ENCODE results near the gene ARSG. TPM values are rescaled to one million over a fixed set of nuclear protein-coding genes. Genes with fewer than 3 reads are reported as not detected.

ARSG gene
- total and polyA plus RNA-seq, 9 of the 15 experiments (the other 6 are each of a cell fraction or from before 2014, with no cell fraction given), result 1.0 to 5.6 (median 1.8) TPM

DNA sequence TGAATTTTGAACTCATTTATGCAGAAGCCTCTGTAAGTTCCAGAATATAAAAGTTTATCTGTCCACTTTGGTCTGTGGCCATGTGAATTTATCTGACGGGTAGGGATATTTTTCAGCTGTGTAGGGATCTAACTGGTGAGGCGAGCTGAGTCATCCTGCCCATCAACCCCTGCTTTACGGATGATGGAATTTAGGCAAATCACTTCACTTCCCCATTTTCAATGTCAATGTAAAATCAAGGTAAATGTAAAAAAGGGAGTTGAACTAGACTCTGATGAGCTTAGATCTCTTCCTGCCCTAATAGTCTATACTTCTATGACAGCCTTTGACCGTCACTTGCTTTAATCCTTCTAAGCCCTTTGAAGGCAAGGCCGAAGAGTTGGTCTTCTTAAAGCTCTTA is 2.9 kb upstream of the ARSG start (continued):
- TF ChIP-seq HNRNPH1 (optimal IDR thresholded peaks at IDR 0.05; ENCODE audit: low read depth, low read length), result no peak
- TF ChIP-seq ZNF778 (CRISPR knock-in tag; IDR thresholded peaks at IDR 0.05), result no peak
- no peak for TF ChIP-seq TGIF2 (CRISPR knock-in tag; IDR thresholded peaks at IDR 0.05)
- TF ChIP-seq HDAC1 (IDR thresholded peaks at IDR 0.05), result peak in 1 of 2 experiments; percentile 48; a peak in 1 of 4 replicates
- TF ChIP-seq RBM14 (IDR thresholded peaks at IDR 0.05; ENCODE audit: borderline replicate concordance, insufficient read depth, low read depth, low read length), result no peak
- TF ChIP-seq KDM4B (IDR thresholded peaks at IDR 0.05; ENCODE audit: borderline replicate concordance in 2 of 2, low read depth in 1 of 2), result no peak
- TF ChIP-seq HDAC6 (IDR thresholded peaks at IDR 0.05; ENCODE audit: low read depth, low read length), result no peak
- no peak for TF ChIP-seq ZNF23 (CRISPR knock-in tag; IDR thresholded peaks at IDR 0.05)
- TF ChIP-seq CREBBP (IDR thresholded peaks at IDR 0.05; ENCODE audit: low read depth, low read length), result no peak
- TF ChIP-seq ZNF3 (CRISPR knock-in tag; IDR thresholded peaks at IDR 0.05), result no peak
- no peak for TF ChIP-seq ATF1 (CRISPR knock-in tag; IDR thresholded peaks at IDR 0.05)
- no peak for TF ChIP-seq ATF1 (tag; IDR thresholded peaks at IDR 0.05)
- TF ChIP-seq ILK (tag; IDR thresholded peaks at IDR 0.05; ENCODE audit: borderline replicate concordance, low read depth), result no peak
- 0 out of 2 replicates have a peak, but pooled peaks have one; percentile 19 for TF ChIP-seq ATF7 (IDR thresholded peaks at IDR 0.05)
- TF ChIP-seq ZNF184 (CRISPR knock-in tag; IDR thresholded peaks at IDR 0.05), result no peak
- TF ChIP-seq SMARCA4 (IDR thresholded peaks at IDR 0.05), result no peak
- no peak for TF ChIP-seq CBFA2T2 (conservative IDR thresholded peaks at IDR 0.05)
- TF ChIP-seq MCM5 (IDR thresholded peaks at IDR 0.05; ENCODE audit: low read depth), result no peak
- TF ChIP-seq CBX1 (IDR thresholded peaks at IDR 0.05; ENCODE audit: low read depth), result no peak
- TF ChIP-seq MNT (conservative IDR thresholded peaks at IDR 0.05), result no peak
- TF ChIP-seq, protein P1, sequence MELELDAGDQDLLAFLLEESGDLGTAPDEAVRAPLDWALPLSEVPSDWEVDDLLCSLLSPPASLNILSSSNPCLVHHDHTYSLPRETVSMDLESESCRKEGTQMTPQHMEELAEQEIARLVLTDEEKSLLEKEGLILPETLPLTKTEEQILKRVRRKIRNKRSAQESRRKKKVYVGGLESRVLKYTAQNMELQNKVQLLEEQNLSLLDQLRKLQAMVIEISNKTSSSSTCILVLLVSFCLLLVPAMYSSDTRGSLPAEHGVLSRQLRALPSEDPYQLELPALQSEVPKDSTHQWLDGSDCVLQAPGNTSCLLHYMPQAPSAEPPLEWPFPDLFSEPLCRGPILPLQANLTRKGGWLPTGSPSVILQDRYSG (tag; conservative IDR thresholded peaks at IDR 0.05; ENCODE audit: low read depth), result no peak
- no peak for TF ChIP-seq HSF4 (CRISPR knock-in tag; IDR thresholded peaks at IDR 0.05; ENCODE audit: borderline replicate concordance)
- no peak for TF ChIP-seq ZNF830 (CRISPR knock-in tag; IDR thresholded peaks at IDR 0.05)
- no peak for TF ChIP-seq POLR2B (IDR thresholded peaks at IDR 0.05; ENCODE audit: low read depth, partially characterized antibody)
- TF ChIP-seq FOXK1 (CRISPR knock-in tag; IDR thresholded peaks at IDR 0.05; ENCODE audit: borderline replicate concordance), result no peak
